ENCODE data around the gene RYK.
"Not testable (repeated sequence)": the region's sequence is repeated elsewhere in the genome, so short reads cannot be mapped to it uniquely, and the experiment has no call there.

The RYK gene

GRCh38 chr3:134250717-134251220, at the start of gene RYK:
TSS of gene RYK (minus strand) at chr3:134250859. CDS start at chr3:134250654, 205 bp downstream.
- peak; percentile 72 for DNase-seq

- DNase-seq: no peak
Measured at GRCh38 chr3:134299888-134300206, 49.2 kb upstream of the RYK start.

- no peak for DNase-seq
Measured at GRCh38 chr3:134299185-134299887, 48.7 kb upstream of the RYK start.

GRCh38 chr3:134298249-134298648, 47.6 kb upstream of the RYK start:
- no peak for DNase-seq

- DNase-seq: no peak
Measured at GRCh38 chr3:134296616-134297015, 46.0 kb upstream of the RYK start.

GRCh38 chr3:134295930-134296329, 45.3 kb upstream of the RYK start:
- DNase-seq: no peak

GRCh38 chr3:134294302-134295280, 43.9 kb upstream of the RYK start:
- DNase-seq: peak; percentile 29

GRCh38 chr3:134291319-134292254, 40.9 kb upstream of the RYK start:
- DNase-seq: no peak

- DNase-seq: no peak
Measured at GRCh38 chr3:134287512-134287911, 36.9 kb upstream of the RYK start.

- DNase-seq: no peak
Measured at GRCh38 chr3:134284438-134284837, 33.8 kb upstream of the RYK start.

- no peak for DNase-seq
Measured at GRCh38 chr3:134282659-134283047, 32.0 kb upstream of the RYK start.

- no peak for DNase-seq
Measured at GRCh38 chr3:134281912-134282658, 31.4 kb upstream of the RYK start.

- DNase-seq: no peak
Measured at GRCh38 chr3:134279466-134279865, 28.8 kb upstream of the RYK start.

- no peak for DNase-seq
Measured at GRCh38 chr3:134277066-134277660, 26.5 kb upstream of the RYK start.

GRCh38 chr3:134276086-134276485, 25.4 kb upstream of the RYK start:
- DNase-seq: no peak

- DNase-seq: not testable (repeated sequence)
Measured at GRCh38 chr3:134275110-134275509, 24.5 kb upstream of the RYK start.

GRCh38 chr3:134274571-134274970, 23.9 kb upstream of the RYK start:
- no peak for DNase-seq

GRCh38 chr3:134267996-134268395, 17.3 kb upstream of the RYK start:
- no peak for DNase-seq

GRCh38 chr3:134260987-134261386, 10.3 kb upstream of the RYK start:
- no peak for DNase-seq

GRCh38 chr3:134258761-134259347, 8.2 kb upstream of the RYK start:
- DNase-seq: no peak

GRCh38 chr3:134255404-134255803, 4.7 kb upstream of the RYK start:
- DNase-seq: no peak

All from activated effector memory CD4-positive, alpha-beta T cell treated with Interleukin-2 at 50 U/mL for 16 hours (primary cell).